Mononuclear cell (primary cell): Measurements from ENCODE around the gene BORCS6. TPM values are rescaled to one million over a fixed set of nuclear protein-coding genes. Genes with fewer than 3 reads are reported as not detected.

Experiments
- H3K27me3 ChIP-seq: 2 replicates; pipeline ENCODE4 v1.6.0; 2011; ENCODE audit warnings: low read length, control low read depth; ENCODE audit not compliant: insufficient read depth
- H3K4me1 ChIP-seq: 2 replicates; pipeline ENCODE4 v1.5.1; 2011; ENCODE audit warnings: mild to moderate bottlenecking, low read length, control low read depth; ENCODE audit not compliant: insufficient read depth
- H3K4me3 ChIP-seq: 2 replicates; pipeline ENCODE4 v1.5.1; 2011; ENCODE audit warnings: mild to moderate bottlenecking, low read length, moderate library complexity
- H3K9me3 ChIP-seq: 2 replicates; pipeline ENCODE4 v1.5.1; 2011; ENCODE audit warnings: low read depth, mild to moderate bottlenecking, control low read depth, low read length
- total RNA-seq: library from RNA; depleted of rRNA; stranded (reverse); fragments of >200 nt; gene quantifications from one replicate; pipeline ENCODE4 v1.2.3, GENCODE V29; 2012

Gene BORCS6
- total RNA-seq, 1 donor, result 9.2 TPM

DNA sequence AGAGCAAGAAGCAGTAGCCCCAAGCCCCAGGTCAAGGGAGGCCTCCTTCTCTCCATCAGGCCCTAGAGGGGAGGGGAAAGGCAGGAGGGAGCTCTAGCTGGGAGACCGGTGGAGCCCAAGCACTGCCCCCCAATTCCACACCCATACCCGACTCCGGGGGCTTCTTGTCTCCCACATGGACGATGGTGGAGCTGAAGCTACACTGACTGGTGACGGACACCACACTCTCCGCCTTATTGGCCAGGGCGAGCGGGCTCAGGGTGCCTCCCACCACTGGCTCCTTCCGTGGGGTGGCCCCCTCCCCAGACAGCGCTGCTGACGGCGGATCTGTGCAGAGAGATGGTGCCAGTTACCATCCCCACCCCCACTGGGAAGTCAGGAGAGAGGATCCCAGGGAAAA, 44.2 kb downstream of the BORCS6 start:
- H3K4me1 ChIP-seq, result peaks cover 7% of the 10 kb centered on the region
- no peak overlapping the region for H3K4me3 ChIP-seq
- H3K27me3 ChIP-seq, result no peaks in the 10 kb centered on the region
- no peaks in the 10 kb centered on the region for H3K9me3 ChIP-seq

DNA sequence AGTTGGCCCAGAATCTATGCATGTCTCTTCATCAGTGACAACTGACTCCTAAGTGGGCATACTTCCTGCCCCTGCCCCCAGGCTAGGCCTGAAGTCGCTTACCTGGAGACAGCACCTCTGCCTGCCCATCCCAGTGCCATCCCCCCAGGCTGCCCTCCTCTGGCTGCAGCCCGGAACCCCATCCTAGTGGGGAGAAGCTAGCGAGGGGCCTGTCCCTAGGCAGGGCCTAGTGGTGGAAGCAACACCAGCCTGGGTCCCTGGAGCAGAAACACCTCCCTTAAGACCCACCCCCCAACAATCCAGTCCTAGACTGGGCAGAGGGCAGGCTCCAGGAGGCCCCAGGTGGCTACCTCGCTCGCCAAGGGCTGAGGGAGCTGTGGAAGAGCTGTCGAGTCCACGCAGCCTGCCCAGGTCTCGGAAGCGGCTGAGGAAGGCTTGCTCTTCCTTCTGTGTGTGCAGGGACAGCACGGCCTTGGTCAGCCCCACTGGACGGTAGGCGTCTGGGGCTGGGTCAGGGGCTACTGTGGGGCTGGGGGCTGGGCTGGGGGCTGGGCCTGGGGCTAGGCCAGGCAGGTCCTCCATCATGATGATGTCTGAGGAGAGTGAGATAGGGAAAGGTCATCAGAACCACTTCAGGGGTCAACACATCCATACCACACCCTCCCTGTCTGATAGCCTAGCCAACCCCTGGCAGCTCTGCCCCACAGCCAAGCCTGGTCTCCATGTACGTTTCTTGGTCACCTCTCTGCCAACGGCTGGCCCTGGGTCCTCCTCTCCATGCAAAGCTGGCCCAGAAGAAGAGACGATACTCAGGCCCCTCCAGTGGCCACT, 45.4 kb downstream of the BORCS6 start:
- Histone ChIP-seq H3K9me3 (no peaks in the 10 kb centered on the region), H3K4me1 (peaks cover 8% of the 10 kb centered on the region), H3K4me3 (no peak overlapping the region), H3K27me3 (no peaks in the 10 kb centered on the region)

DNA sequence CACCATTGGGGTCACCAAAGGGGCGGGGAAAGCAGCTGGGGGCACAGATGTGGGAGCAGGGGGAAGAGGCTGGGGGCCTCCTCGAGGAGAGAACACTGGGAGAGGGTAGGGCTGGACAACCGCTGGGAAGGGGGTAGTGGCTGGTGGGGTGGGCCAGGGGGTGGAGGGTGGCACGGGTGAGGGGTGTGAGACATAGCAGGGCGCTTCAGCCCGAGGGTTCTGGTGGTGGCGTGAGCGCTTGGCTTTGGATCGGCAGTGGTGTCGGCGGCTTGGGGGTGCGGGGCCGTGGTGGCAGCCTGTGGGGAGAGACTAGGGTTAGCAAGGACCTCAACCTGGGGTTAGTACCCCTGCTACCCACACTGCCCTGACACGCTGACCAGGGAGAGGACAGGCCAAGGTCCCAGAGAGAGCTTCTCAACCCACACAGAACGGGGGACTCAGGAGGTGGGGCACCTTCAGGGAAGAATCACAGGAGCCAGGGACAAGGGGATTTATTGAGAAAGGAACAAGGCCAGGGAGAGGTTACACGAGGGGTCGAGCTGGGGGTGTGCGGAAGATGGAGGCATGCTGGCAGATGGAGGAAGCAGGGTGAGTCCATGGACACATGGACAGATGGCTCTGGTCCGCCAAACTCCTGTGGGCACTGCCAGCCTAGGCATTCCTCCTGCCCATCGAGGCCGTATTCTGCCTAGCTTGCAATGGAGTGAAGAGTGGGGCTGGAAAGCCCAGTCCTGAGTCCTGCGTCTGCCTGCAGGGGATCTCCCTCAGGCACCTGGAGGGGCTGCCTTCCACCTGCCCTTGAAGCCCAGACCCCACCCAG, 46.2 kb downstream of the BORCS6 start:
- H3K27me3 ChIP-seq, result no peaks in the 10 kb centered on the region
- H3K9me3 ChIP-seq, result no peaks in the 10 kb centered on the region
- H3K4me1 ChIP-seq, result peaks cover 16% of the 10 kb centered on the region
- no peak overlapping the region for H3K4me3 ChIP-seq

DNA sequence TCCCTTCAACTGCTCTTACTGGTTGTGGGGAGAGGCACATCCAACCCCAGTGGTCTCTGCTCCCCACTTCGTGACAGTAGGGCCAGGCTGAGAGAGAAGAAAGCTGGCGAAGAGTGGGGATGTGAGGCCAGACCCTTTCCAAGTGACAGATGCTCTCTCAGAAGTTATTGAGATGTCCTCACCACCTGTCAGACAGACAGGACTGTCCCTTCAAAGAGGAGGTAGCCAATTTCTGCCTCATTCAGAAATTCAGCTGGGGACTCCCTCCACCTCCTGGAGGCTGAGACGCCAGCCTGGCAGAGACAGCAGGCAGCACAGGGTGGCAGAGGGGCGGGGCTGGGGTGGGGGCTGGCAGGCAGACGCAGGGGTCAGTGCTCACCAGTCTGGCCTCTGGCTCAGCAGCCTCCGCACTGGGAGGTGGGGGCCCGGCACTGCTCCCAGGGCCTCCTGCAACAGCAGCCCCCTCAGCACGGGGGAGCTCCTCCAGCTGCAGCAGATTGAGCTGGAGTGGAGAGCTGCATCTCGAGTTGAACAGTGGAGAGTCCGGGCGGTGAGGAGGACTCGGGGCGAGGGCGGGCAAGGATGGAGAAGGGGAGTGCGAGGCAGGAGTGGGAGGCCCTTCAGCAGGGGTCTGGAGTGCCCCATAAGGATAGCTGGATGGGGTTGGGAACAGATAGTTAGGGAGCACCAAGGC, 46.9 kb downstream of the BORCS6 start:
- no peaks in the 10 kb centered on the region for H3K27me3 ChIP-seq
- peaks cover 22% of the 10 kb centered on the region for H3K4me1 ChIP-seq
- H3K4me3 ChIP-seq, result no peak overlapping the region
- no peaks in the 10 kb centered on the region for H3K9me3 ChIP-seq

DNA sequence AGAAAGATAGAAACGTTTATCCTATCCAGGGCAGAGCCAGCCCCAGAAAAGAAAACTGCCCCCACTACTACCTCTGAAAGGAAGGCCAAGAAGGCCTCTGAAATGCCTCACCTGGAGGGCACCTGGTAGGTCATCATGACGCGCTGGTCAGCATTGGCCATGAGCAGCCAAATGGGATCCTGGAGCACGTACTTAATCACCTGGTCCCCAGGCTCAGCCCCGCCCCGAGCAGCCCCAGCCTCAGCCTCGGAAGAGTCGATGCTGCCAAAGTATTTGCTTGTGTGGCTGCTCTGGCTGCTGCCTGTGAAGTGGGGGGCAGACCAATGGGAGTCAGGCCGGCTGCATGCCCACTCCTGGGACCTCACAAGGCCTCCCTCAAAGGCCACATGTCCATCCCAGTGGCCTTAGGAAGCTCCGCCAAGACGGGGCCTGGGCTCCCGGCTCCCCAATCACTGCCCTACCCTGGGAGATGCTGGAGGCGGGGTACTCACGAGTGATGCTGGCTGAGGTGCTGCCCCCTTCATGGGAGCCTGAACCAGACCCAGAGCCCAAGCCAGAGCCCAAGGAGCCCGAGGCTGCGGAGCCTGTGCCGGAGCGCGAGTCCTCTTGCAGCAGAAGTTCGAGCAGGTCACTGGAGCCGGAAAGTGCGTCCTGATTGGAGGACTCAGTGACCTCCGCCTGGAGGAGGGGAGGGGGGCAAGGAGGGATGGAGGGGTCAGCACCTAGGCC, 47.7 kb downstream of the BORCS6 start:
- Histone ChIP-seq H3K4me3 (no peak overlapping the region), H3K27me3 (no peaks in the 10 kb centered on the region), H3K4me1 (peaks cover 29% of the 10 kb centered on the region), H3K9me3 (no peaks in the 10 kb centered on the region)

DNA sequence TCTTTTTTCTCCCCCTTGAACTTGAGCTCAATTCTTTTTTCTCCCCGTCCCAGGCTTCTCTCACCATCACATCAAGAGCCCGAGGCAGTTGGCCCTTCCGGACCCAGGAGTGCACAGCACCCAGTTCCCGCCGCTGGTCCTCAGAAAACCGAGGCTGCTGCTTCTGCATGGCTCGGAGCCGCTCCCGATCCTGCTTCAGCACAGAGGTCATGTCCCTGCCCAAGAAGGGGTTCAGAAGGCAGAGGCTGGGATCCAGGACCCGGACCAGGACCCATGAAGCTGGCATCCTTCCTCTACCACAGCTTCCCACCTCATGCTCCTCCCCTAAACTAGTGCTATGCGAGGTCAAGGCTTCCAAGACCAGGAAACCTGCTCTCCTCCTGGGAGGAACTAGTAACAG, 48.2 kb downstream of the BORCS6 start:
- Histone ChIP-seq H3K27me3 (no peaks in the 10 kb centered on the region), H3K4me3 (no peak overlapping the region), H3K9me3 (no peaks in the 10 kb centered on the region), H3K4me1 (peaks cover 29% of the 10 kb centered on the region)

DNA sequence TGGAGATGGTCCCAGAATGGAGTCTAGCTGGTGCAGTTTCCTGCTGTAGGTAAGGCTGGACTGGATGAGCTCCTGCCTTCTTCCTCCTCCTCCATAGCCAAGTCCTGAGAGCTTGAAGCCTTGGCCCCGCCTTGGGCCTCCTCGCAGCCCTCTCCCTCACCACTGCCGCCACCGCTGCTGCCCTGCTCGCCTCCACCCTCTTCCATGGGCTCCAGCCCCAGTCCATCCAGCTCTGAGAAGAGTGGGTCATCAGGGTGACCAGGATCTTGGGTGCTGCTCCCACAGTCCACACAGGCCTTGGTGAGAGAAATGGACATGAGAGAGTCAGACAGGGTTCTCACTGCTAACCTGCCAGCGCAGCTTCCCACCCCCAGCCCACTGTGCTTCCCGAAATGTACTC, 48.9 kb downstream of the BORCS6 start:
- H3K4me1 ChIP-seq, result peaks cover 29% of the 10 kb centered on the region
- no peaks in the 10 kb centered on the region for H3K27me3 ChIP-seq
- H3K4me3 ChIP-seq, result no peak overlapping the region
- no peaks in the 10 kb centered on the region for H3K9me3 ChIP-seq

DNA sequence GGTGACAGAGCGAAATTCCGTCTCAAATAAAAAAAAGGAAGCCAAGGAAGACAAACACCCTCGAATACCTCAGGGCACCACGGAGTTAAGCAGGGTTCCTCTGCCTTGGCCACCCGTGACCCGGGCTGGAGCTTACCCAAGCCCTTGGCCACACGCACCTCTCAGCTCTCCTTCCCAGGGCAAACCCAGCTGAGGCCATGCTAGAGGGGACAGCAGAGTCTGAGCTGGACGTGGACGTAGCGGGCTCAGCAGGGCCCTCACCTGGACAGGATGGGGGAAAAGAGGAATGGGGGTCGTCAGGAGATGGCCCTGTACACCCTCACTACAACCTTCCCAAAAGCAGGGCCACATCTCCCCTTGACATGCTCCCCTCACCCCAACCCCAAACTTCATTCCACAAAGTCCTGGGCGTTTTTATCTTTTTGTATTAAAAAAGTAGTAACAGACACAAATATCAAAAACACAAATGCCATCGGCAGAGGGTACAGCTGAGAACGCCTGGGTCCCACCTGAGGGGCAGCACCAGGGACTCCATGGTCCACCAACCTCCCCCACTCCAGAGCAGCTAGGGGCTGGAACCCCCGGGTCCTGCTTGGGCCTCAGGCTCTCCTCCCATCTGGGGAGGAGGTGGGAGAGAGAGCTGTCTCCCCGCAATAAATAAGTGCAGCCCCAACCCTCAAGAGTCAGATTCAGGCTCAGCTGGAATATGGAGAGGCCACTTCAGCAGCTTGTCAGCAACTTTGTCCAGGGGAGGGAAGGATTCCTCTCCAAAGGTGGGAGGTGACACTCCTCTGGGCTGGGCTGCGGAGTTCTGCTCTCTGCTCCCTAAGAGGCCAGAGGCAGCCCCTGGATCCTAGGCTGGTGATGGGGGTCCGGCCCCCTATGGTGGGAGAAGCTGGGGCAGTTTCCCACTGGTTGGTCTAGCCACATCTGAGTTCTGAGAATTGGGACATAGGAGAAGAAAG, 49.6 kb downstream of the BORCS6 start:
- H3K27me3 ChIP-seq, result no peaks in the 10 kb centered on the region
- no peak overlapping the region for H3K4me3 ChIP-seq
- peaks cover 29% of the 10 kb centered on the region for H3K4me1 ChIP-seq
- no peaks in the 10 kb centered on the region for H3K9me3 ChIP-seq

DNA sequence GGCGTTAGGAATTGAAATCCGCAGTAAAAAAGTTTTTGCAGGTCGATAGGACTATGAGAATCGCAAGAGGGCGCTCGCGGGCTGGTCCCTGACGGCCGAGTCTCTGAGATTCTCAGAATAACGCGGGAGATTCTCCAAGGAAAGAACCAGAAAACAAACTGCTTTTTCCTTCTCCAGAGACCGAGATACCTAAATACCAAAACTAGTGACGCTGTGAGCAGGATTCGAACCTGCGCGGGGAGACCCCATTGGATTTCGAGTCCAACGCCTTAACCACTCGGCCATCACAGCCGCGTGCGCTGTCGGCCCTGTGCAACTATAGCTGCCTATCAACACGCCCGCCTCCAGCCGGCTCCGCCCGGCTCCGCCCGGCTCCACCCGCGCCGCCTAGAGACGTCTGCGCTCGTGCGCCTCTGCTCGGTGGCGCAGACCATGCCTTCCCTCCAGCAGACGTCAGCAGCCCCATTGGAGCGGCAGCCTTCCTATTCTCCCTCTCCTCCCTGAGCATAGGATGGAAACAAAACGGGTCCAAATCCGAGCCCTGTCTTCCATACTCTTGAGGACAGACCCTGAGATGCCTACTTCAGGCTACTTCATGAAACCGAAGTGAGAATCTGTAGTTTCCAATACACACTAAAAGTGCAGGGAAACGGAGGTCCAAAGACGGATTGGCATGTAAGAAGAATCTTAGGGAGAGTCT, 51.2 kb downstream of the BORCS6 start:
- peak overlapping the region; percentile 43 for H3K4me3 ChIP-seq
- H3K9me3 ChIP-seq, result no peaks in the 10 kb centered on the region
- peaks cover 29% of the 10 kb centered on the region for H3K4me1 ChIP-seq
- no peaks in the 10 kb centered on the region for H3K27me3 ChIP-seq

DNA sequence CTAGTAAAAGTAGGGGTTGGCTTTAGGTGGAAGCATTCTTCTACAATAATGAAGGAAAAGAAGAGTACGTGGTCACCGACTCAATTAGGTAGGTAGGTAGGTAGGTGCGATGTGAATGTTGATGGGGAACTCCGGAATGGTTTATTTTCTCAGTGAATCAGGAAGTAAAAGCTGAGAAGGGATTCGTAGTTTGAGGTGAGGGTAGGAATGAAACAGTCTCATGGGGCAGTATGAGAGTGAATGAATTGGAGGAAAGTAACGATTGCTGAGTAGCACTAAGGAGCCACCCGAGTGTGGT, 51.7 kb downstream of the BORCS6 start:
- H3K4me3 ChIP-seq, result peak overlapping the region; percentile 43
- no peaks in the 10 kb centered on the region for H3K27me3 ChIP-seq
- H3K9me3 ChIP-seq, result no peaks in the 10 kb centered on the region
- peaks cover 29% of the 10 kb centered on the region for H3K4me1 ChIP-seq

Other genes with a start within 250 kb of the BORCS6 start
- 0.10 TPM for gene GUCY2D, start 187.6 kb downstream of the BORCS6 start, total RNA-seq
- 0.10 TPM for gene ALOX15B, start 151.1 kb downstream of the BORCS6 start, total RNA-seq
- gene ALOX12B, start 102.5 kb downstream of the BORCS6 start, total RNA-seq, result not detected
- 0.10 TPM for gene ALOXE3, start 71.7 kb downstream of the BORCS6 start, total RNA-seq
- gene HES7, start 66.1 kb downstream of the BORCS6 start, total RNA-seq, result not detected
- gene PER1, start 37.8 kb downstream of the BORCS6 start, total RNA-seq, result 250 TPM
- gene VAMP2, start 27.2 kb downstream of the BORCS6 start, total RNA-seq, result 40.3 TPM
- gene TMEM107, start 13.8 kb downstream of the BORCS6 start, total RNA-seq, result 221 TPM
- gene AURKB, start 20.4 kb upstream of the BORCS6 start, total RNA-seq, result 1.5 TPM
- 61.2 TPM for gene CTC1, start 57.9 kb upstream of the BORCS6 start, total RNA-seq
- gene PFAS, start 59.1 kb upstream of the BORCS6 start, total RNA-seq, result 6.0 TPM
- 5.1 TPM for gene RANGRF, start 98.5 kb upstream of the BORCS6 start, total RNA-seq
- 0.42 TPM for gene SLC25A35, start 105.2 kb upstream of the BORCS6 start, total RNA-seq
- gene ARHGEF15, start 120.1 kb upstream of the BORCS6 start, total RNA-seq, result not detected
- gene ODF4, start 149.7 kb upstream of the BORCS6 start, total RNA-seq, result not detected
- gene RPL26, start 193.0 kb upstream of the BORCS6 start, total RNA-seq, result 6,688 TPM
- gene RNF222, start 207.6 kb upstream of the BORCS6 start, total RNA-seq, result 0.73 TPM
- gene NDEL1, start 245.7 kb upstream of the BORCS6 start, total RNA-seq, result 156 TPM